ENCODE measurements around the gene CCDC85A.

CCDC85A gene

DNA sequence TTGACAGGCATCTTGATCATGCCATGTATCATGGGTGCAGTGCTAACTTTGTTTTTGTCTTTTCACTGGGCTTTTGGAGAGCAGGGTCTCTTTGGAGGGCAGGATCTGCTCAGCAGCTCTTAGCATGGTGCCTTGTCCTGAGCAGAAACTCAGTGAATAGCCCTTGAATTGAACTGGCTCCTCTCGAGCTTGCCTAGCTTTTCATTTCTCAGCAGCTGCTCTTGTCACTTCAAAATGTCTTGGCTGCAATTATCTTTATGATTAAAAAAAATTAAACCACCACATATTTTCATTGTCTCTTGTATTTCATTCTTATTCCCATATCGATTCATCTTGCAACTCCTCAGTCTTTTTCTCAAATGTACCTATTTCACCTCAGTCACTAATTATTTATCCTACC lies 50.5 kb downstream of the CCDC85A start:
- H3K27me3 ChIP-seq (replicated peaks; ENCODE audit: insufficient read depth, low read length): no peaks in the 10 kb centered on the region
- H3K4me1 ChIP-seq (ENCODE audit: low read length): no peaks in the 10 kb centered on the region
- H3K9ac ChIP-seq (ENCODE audit: low read length): no peak overlapping the region
- TF ChIP-seq EZH2phosphoT487 (IDR thresholded peaks at IDR 0.05; ENCODE audit: low read length): no peak
- TF ChIP-seq, protein P1, sequence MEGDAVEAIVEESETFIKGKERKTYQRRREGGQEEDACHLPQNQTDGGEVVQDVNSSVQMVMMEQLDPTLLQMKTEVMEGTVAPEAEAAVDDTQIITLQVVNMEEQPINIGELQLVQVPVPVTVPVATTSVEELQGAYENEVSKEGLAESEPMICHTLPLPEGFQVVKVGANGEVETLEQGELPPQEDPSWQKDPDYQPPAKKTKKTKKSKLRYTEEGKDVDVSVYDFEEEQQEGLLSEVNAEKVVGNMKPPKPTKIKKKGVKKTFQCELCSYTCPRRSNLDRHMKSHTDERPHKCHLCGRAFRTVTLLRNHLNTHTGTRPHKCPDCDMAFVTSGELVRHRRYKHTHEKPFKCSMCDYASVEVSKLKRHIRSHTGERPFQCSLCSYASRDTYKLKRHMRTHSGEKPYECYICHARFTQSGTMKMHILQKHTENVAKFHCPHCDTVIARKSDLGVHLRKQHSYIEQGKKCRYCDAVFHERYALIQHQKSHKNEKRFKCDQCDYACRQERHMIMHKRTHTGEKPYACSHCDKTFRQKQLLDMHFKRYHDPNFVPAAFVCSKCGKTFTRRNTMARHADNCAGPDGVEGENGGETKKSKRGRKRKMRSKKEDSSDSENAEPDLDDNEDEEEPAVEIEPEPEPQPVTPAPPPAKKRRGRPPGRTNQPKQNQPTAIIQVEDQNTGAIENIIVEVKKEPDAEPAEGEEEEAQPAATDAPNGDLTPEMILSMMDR (IDR thresholded peaks at IDR 0.05; ENCODE audit: low read length): no peak
- no peak for TF ChIP-seq EZH2 (optimal IDR thresholded peaks at IDR 0.05; ENCODE audit: low read depth, low read length)
- H3K36me3 ChIP-seq (replicated peaks; ENCODE audit: insufficient read depth, low read length): no peaks in the 10 kb centered on the region
- H3K4me2 ChIP-seq (ENCODE audit: low read depth, low read length): no peak overlapping the region
- H3K9me2 ChIP-seq (replicated peaks; ENCODE audit: insufficient read depth, low read length): no peaks in the 10 kb centered on the region
- H3K27ac ChIP-seq (ENCODE audit: low read length): no peak overlapping the region
- H3K79me2 ChIP-seq (ENCODE audit: low read length): no peaks in the 10 kb centered on the region
- DNase-seq: no peak
- no peak overlapping the region for H3K4me3 ChIP-seq (ENCODE audit: low read length)
- H4K20me1 ChIP-seq (ENCODE audit: insufficient read depth, low read length): no peaks in the 10 kb centered on the region
- H3F3A ChIP-seq (ENCODE audit: insufficient read depth, low read length): no peaks in the 10 kb centered on the region
- H3K9me3 ChIP-seq (replicated peaks; ENCODE audit: insufficient read depth, low read length): no peaks in the 10 kb centered on the region
- H2AFZ ChIP-seq (ENCODE audit: low read length): no peak overlapping the region

DNA sequence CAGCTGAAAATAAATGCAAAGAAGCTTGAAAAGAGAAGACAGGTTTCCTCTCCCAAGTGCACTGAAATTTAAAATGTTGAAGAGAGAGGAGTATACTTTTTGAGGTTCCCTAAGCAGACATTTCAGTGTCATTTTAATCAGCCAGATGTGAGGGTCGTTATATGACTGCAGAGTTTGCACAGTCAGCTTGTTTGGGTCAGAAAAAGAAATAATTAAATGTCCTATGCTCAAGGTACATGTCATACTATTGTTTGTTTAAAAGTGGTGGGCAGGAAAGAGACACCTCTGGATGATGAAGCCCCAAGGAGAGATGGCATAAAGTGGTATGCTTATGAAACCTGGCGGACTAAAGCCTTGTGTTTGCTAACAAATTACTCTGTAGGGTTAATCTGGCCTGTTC lies 55.2 kb downstream of the CCDC85A start:
- DNase-seq: no peak
- H3F3A ChIP-seq (ENCODE audit: insufficient read depth, low read length): no peaks in the 10 kb centered on the region
- no peak overlapping the region for H3K27ac ChIP-seq (ENCODE audit: low read length)
- no peaks in the 10 kb centered on the region for H4K20me1 ChIP-seq (ENCODE audit: insufficient read depth, low read length)
- no peaks in the 10 kb centered on the region for H3K9me2 ChIP-seq (replicated peaks; ENCODE audit: insufficient read depth, low read length)
- H3K27me3 ChIP-seq (replicated peaks; ENCODE audit: insufficient read depth, low read length): no peaks in the 10 kb centered on the region
- H3K79me2 ChIP-seq (ENCODE audit: low read length): no peaks in the 10 kb centered on the region
- no peaks in the 10 kb centered on the region for H3K36me3 ChIP-seq (replicated peaks; ENCODE audit: insufficient read depth, low read length)
- no peak overlapping the region for H3K4me3 ChIP-seq (ENCODE audit: low read length)
- H3K9ac ChIP-seq (ENCODE audit: low read length): no peak overlapping the region
- no peak overlapping the region for H3K4me2 ChIP-seq (ENCODE audit: low read depth, low read length)
- no peaks in the 10 kb centered on the region for H3K9me3 ChIP-seq (replicated peaks; ENCODE audit: insufficient read depth, low read length)
- H3K4me1 ChIP-seq (ENCODE audit: low read length): no peaks in the 10 kb centered on the region
- TF ChIP-seq, protein P1 (IDR thresholded peaks at IDR 0.05; ENCODE audit: low read length): no peak
- TF ChIP-seq EZH2phosphoT487 (IDR thresholded peaks at IDR 0.05; ENCODE audit: low read length) (no peak), EZH2 (optimal IDR thresholded peaks at IDR 0.05; ENCODE audit: low read depth, low read length) (no peak)
- H2AFZ ChIP-seq (ENCODE audit: low read length): no peak overlapping the region

DNA sequence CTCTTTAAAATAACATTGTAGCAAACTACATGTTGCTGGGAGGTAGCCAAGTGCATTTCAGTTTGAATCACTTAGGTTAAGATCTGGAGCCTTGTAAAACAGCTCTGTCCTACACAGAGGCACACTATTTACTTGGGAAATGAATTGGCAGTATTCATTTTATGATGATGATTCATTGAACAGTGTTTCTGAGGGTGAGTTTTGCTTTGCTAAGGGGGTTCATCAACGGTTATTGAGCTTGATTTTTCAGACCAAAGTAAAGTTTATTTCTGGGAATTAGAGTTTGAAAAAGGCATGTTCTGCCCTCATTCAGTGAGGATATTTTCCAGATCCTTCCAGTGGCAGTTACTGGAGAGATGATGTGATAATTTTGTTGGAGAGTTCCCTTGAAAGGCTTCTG lies 55.6 kb downstream of the CCDC85A start:
- no peaks in the 10 kb centered on the region for H3K9me2 ChIP-seq (replicated peaks; ENCODE audit: insufficient read depth, low read length)
- H2AFZ ChIP-seq (ENCODE audit: low read length): no peak overlapping the region
- no peak overlapping the region for H3K4me3 ChIP-seq (ENCODE audit: low read length)
- no peaks in the 10 kb centered on the region for H3K9me3 ChIP-seq (replicated peaks; ENCODE audit: insufficient read depth, low read length)
- no peaks in the 10 kb centered on the region for H3K79me2 ChIP-seq (ENCODE audit: low read length)
- no peak overlapping the region for H3K9ac ChIP-seq (ENCODE audit: low read length)
- no peaks in the 10 kb centered on the region for H3K27me3 ChIP-seq (replicated peaks; ENCODE audit: insufficient read depth, low read length)
- no peaks in the 10 kb centered on the region for H3F3A ChIP-seq (ENCODE audit: insufficient read depth, low read length)
- no peak overlapping the region for H3K27ac ChIP-seq (ENCODE audit: low read length)
- H3K4me1 ChIP-seq (ENCODE audit: low read length): no peaks in the 10 kb centered on the region
- no peak overlapping the region for H3K4me2 ChIP-seq (ENCODE audit: low read depth, low read length)
- no peaks in the 10 kb centered on the region for H3K36me3 ChIP-seq (replicated peaks; ENCODE audit: insufficient read depth, low read length)
- TF ChIP-seq EZH2phosphoT487 (IDR thresholded peaks at IDR 0.05; ENCODE audit: low read length) (no peak), EZH2 (optimal IDR thresholded peaks at IDR 0.05; ENCODE audit: low read depth, low read length) (no peak)
- TF ChIP-seq, protein P1 (IDR thresholded peaks at IDR 0.05; ENCODE audit: low read length): no peak
- no peaks in the 10 kb centered on the region for H4K20me1 ChIP-seq (ENCODE audit: insufficient read depth, low read length)
- no peak for DNase-seq

All from MM.1S (cell line).